Activated B cell treated with CpG ODN at 0.5 μM for 24 hours (primary cell): Measurements from ENCODE around the gene SORL1. TPM values are rescaled to one million over a fixed set of nuclear protein-coding genes. Genes with fewer than 3 reads are reported as not detected.
"Not testable (repeated sequence)": the region's sequence is repeated elsewhere in the genome, so short reads cannot be mapped to it uniquely, and the experiment has no call there.

Experiments
- ATAC-seq: fragments of 200-7000 bp; cut with Tn5 transposase; one replicate; pipeline ENCODE4 v1.10.0; 2021; ENCODE audit warnings: low read depth, mild to moderate bottlenecking, moderate library complexity
- CTCF ChIA-PET: fragments of 350-600 bp; sonication (Branson Sonifier 250); formaldehyde crosslinking; loops from one replicate; lab custom pipeline; 2021; ENCODE audit warnings: antibody characterized with exemption; lab: Charles Lee
- POLR2A ChIA-PET: fragments of 350-600 bp; sonication (Branson Sonifier 250); formaldehyde crosslinking; loops from one replicate; lab custom pipeline; 2021; ENCODE audit warnings: antibody characterized with exemption; lab: Charles Lee
- DNase-seq: peaks from one replicate; pipeline ENCODE4 v3.0.0; 2022
- H3K27ac Mint-ChIP-seq: one replicate; pipeline ENCODE4 v1.8.0; 2020; ENCODE audit warnings: mixed read lengths
- H3K27me3 Mint-ChIP-seq: one replicate; pipeline ENCODE4 v1.8.0; 2021; ENCODE audit warnings: mixed read lengths
- H3K36me3 Mint-ChIP-seq: one replicate; pipeline ENCODE4 v1.8.0; 2021; ENCODE audit warnings: low read depth, mixed read lengths
- H3K4me1 Mint-ChIP-seq: one replicate; pipeline ENCODE4 v1.8.0; 2021; ENCODE audit warnings: mixed read lengths
- H3K4me3 Mint-ChIP-seq: one replicate; pipeline ENCODE4 v1.8.0; 2020; ENCODE audit warnings: mild to moderate bottlenecking, mixed read lengths
- H3K9me3 Mint-ChIP-seq: one replicate; pipeline ENCODE4 v1.8.0; 2020; ENCODE audit warnings: mixed read lengths
- intact Hi-C: fragments of 100-400 bp; cut with micrococcal nuclease; formaldehyde crosslinking; loops from one replicate; pipeline ENCODE4 v1.15.1; 2024
- total RNA-seq: library from RNA; stranded (reverse); gene quantifications from 2 replicates; pipeline ENCODE4 v1.2.3, GENCODE V29; 2022
- TF ChIP-seq, protein P1 (sequence below): fragments of 200-600 bp; IDR thresholded peaks from one replicate; pipeline ENCODE4 v1.8.0; 2022; ENCODE audit warnings: antibody characterized with exemption, mild to moderate bottlenecking

The SORL1 gene, protein sequence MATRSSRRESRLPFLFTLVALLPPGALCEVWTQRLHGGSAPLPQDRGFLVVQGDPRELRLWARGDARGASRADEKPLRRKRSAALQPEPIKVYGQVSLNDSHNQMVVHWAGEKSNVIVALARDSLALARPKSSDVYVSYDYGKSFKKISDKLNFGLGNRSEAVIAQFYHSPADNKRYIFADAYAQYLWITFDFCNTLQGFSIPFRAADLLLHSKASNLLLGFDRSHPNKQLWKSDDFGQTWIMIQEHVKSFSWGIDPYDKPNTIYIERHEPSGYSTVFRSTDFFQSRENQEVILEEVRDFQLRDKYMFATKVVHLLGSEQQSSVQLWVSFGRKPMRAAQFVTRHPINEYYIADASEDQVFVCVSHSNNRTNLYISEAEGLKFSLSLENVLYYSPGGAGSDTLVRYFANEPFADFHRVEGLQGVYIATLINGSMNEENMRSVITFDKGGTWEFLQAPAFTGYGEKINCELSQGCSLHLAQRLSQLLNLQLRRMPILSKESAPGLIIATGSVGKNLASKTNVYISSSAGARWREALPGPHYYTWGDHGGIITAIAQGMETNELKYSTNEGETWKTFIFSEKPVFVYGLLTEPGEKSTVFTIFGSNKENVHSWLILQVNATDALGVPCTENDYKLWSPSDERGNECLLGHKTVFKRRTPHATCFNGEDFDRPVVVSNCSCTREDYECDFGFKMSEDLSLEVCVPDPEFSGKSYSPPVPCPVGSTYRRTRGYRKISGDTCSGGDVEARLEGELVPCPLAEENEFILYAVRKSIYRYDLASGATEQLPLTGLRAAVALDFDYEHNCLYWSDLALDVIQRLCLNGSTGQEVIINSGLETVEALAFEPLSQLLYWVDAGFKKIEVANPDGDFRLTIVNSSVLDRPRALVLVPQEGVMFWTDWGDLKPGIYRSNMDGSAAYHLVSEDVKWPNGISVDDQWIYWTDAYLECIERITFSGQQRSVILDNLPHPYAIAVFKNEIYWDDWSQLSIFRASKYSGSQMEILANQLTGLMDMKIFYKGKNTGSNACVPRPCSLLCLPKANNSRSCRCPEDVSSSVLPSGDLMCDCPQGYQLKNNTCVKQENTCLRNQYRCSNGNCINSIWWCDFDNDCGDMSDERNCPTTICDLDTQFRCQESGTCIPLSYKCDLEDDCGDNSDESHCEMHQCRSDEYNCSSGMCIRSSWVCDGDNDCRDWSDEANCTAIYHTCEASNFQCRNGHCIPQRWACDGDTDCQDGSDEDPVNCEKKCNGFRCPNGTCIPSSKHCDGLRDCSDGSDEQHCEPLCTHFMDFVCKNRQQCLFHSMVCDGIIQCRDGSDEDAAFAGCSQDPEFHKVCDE (N-terminal part only)
- 159 and 180 TPM in 2 replicates for total RNA-seq

DNA sequence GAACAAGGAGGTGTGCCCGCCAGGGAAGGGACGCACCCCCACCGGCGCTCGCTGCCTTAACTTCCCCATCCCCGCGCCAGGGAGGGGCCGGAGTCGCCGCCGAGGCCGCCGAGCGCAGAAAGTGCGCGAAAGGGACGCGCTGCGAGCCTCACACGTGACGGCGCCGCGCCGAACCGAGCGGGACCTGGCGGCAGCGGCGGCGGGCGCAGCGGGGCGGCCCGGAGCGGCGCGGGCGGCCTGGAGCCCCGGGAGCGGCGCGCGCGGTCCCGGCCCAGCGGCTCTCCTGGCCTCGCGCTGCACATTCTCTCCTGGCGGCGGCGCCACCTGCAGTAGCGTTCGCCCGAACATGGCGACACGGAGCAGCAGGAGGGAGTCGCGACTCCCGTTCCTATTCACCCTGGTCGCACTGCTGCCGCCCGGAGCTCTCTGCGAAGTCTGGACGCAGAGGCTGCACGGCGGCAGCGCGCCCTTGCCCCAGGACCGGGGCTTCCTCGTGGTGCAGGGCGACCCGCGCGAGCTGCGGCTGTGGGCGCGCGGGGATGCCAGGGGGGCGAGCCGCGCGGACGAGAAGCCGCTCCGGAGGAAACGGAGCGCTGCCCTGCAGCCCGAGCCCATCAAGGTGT is at the start of gene SORL1:
TSS of gene SORL1 (plus strand) at position 329 of the 623 bp plus-strand sequence. CDS start at position 347, 18 bp downstream.
- DNase-seq (peak; percentile 57), ATAC-seq (peak; percentile 62)
- TF ChIP-seq, protein P1, sequence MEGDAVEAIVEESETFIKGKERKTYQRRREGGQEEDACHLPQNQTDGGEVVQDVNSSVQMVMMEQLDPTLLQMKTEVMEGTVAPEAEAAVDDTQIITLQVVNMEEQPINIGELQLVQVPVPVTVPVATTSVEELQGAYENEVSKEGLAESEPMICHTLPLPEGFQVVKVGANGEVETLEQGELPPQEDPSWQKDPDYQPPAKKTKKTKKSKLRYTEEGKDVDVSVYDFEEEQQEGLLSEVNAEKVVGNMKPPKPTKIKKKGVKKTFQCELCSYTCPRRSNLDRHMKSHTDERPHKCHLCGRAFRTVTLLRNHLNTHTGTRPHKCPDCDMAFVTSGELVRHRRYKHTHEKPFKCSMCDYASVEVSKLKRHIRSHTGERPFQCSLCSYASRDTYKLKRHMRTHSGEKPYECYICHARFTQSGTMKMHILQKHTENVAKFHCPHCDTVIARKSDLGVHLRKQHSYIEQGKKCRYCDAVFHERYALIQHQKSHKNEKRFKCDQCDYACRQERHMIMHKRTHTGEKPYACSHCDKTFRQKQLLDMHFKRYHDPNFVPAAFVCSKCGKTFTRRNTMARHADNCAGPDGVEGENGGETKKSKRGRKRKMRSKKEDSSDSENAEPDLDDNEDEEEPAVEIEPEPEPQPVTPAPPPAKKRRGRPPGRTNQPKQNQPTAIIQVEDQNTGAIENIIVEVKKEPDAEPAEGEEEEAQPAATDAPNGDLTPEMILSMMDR: no peak
- peak within 1 kb of the TSS; percentile 92 for H3K4me3 Mint-ChIP-seq
- ChIA-PET POLR2A (interaction anchor here (0.9 to 7.4 kb wide), 22 partner anchors 8 to 160 kb away, joined by 3 to 192 read pairs (median 6); partner anchors contain the start of gene SC5D), CTCF (interaction anchor here (0.8 to 2.5 kb wide), 10 partner anchors 10 to 139 kb away, joined by 3 to 13 read pairs (median 6); no protein-coding TSS in a partner anchor)
- peaks cover 92% of the 10 kb centered on the region for H3K4me1 Mint-ChIP-seq
- no peaks in the 10 kb centered on the region for H3K27me3 Mint-ChIP-seq
- H3K27ac Mint-ChIP-seq: peak within 1 kb of the TSS; percentile 95
- intact Hi-C loops: loop anchor here (1.0 to 10.0 kb wide), 8 partner anchors 43 to 1613 kb away; partner anchors contain the start of genes HSPA8 and SC5D
- peaks cover 21% of the 10 kb centered on the region for H3K36me3 Mint-ChIP-seq
- no peaks in the 10 kb centered on the region for H3K9me3 Mint-ChIP-seq

DNA sequence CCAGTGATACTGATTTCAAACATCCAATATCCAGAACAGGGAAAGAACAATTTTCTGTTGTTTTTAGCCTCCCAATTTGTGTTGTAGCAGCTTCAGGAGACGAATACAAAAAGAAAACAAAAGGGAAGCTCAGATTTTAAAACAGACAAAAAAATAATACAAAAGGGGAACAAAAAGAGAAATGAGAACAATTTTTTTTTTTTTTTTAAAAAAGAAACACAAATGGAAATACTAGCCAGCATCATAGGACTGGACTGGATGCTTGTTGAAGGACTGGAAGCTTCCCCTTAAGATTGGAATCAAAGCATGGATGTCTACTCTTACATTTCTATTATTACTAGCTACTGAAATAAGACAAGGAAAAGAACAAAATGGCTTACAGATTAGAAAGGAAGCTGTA is 46.5 kb upstream of the SORL1 start:
- POLR2A ChIA-PET: interaction anchor here (0.7 to 1.4 kb wide), 4 partner anchors 9 to 158 kb away, joined by 3 to 4 read pairs (median 3); no protein-coding TSS in a partner anchor

DNA sequence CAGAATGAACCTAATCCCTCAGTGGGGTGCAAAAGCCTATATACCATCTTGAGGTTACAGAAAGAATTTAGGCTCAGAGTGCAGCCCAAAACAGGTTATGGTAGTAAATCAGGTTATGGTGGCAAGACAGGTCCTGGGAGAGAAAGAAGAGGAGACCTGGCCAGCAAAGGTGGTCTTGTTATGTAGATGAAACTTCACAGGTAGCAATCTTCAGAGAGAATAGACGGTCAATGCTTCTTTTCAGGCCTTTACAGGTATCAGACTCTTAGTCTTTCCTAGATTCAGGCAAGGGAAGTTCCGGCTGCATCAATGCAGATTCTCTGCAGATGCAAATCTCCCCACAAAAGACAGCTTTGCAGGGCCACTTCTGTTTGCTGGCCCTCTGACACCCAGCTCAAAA is 45.8 kb upstream of the SORL1 start:
- TF ChIP-seq, protein P1: no peak
- ChIA-PET CTCF (no interaction called here), POLR2A (interaction anchor here (1.3 to 1.4 kb wide), 2 partner anchors 8 to 39 kb away, joined by 3 to 4 read pairs; no protein-coding TSS in a partner anchor)
- intact Hi-C loops: loop anchor here (2.0 kb wide), 1 partner anchor 15 kb away; no protein-coding TSS in a partner anchor
- ATAC-seq (no peak), DNase-seq (no peak)
- H3K27ac Mint-ChIP-seq: no peak overlapping the region
- H3K36me3 Mint-ChIP-seq: no peaks in the 10 kb centered on the region
- H3K27me3 Mint-ChIP-seq: no peaks in the 10 kb centered on the region
- H3K4me1 Mint-ChIP-seq: peaks cover 25% of the 10 kb centered on the region
- no peak overlapping the region for H3K4me3 Mint-ChIP-seq
- H3K9me3 Mint-ChIP-seq: peaks cover 4% of the 10 kb centered on the region

More for the DNA sequence above, 46.5 kb upstream of the SORL1 start:
- peaks cover 25% of the 10 kb centered on the region for H3K4me1 Mint-ChIP-seq
- peaks cover 4% of the 10 kb centered on the region for H3K9me3 Mint-ChIP-seq
- TF ChIP-seq, protein P1: no peak
- H3K4me3 Mint-ChIP-seq: no peak overlapping the region
- no peaks in the 10 kb centered on the region for H3K27me3 Mint-ChIP-seq
- no peak for ATAC-seq
- intact Hi-C loops: loop anchor here (2.0 kb wide), 1 partner anchor 15 kb away; no protein-coding TSS in a partner anchor
- no peaks in the 10 kb centered on the region for H3K36me3 Mint-ChIP-seq
- DNase-seq: no peak
- peak overlapping the region; percentile 30 for H3K27ac Mint-ChIP-seq
- CTCF ChIA-PET: no interaction called here

DNA sequence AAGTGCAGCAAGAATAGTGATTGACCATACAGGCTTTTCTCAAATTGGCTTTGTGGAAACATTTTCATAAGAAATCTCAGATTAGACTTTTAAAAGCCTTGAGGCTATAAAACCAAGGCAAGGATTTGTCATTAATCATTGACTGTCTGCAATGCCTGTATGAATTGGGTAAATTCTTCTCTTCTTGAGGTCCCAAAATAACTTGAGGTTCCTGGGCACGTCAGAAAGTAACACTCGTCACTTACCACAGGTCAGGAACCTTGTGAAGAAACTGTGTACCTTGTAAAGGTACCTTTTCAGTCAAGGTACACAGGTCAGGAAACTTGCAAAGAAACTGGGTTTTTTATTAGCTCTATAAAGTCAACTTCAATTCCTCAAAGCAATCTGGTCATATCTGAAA is 43.3 kb upstream of the SORL1 start:
- intact Hi-C loops: no loop called here
- TF ChIP-seq, protein P1: no peak
- Mint-ChIP-seq H3K27me3 (no peaks in the 10 kb centered on the region), H3K4me1 (peaks cover 25% of the 10 kb centered on the region), H3K9me3 (no peaks in the 10 kb centered on the region), H3K4me3 (no peak overlapping the region), H3K36me3 (no peaks in the 10 kb centered on the region), H3K27ac (no peak overlapping the region)
- DNase-seq (no peak), ATAC-seq (no peak)
- ChIA-PET POLR2A (interaction anchor here (0.7 to 0.9 kb wide), 2 partner anchors 9 to 45 kb away, joined by 3 read pairs; no protein-coding TSS in a partner anchor), CTCF (no interaction called here)

DNA sequence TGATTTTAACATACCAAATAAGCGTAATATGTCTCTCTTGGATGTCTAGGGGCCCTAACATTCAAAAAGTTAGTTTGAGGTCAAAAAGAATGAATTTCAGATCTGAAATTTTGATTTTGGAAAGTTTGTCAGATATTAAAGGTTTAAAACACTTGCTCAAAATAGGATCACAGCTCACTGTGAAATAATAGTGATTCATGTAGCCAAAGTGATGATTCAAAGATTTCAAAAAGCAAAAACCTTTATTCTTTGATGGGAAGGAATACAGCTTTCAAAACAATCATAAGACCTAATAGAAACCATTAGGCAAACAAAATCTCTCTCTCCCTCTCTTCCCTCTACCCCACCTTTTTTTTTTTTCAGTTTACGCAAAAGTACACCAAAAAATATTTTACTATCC is 42.1 kb upstream of the SORL1 start:
- H3K27ac Mint-ChIP-seq, H3K27me3 Mint-ChIP-seq, ATAC-seq, H3K4me3 Mint-ChIP-seq, intact Hi-C loops, CTCF ChIA-PET, H3K36me3 Mint-ChIP-seq, DNase-seq, H3K9me3 Mint-ChIP-seq: not testable (repeated sequence)
- H3K4me1 Mint-ChIP-seq: peaks cover 22% of the 10 kb centered on the region
- POLR2A ChIA-PET: interaction anchor here (0.7 to 1.6 kb wide), 2 partner anchors 15 to 38 kb away, joined by 3 to 6 read pairs; no protein-coding TSS in a partner anchor

DNA sequence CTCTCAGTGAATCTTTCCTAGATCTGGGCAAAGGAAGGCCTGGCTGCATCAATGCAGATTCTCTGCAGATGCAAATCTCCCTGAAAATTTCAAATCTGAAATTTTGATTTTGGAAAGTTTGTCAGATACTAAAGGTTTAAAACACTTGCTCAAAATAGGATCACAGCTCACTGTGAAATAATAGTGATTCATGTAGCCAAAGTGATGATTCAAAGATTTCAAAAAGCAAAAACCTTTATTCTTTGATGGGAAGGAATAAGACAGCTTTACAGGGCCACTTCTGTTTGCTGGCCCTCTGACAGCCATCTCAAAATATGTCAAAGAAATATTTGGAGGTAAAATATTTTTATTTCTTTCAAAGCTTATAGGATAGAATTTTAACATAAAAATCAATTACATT is 40.8 kb upstream of the SORL1 start:
- H3K27ac Mint-ChIP-seq, intact Hi-C loops, H3K27me3 Mint-ChIP-seq, DNase-seq, H3K4me1 Mint-ChIP-seq, ATAC-seq, CTCF ChIA-PET, H3K36me3 Mint-ChIP-seq, H3K9me3 Mint-ChIP-seq, H3K4me3 Mint-ChIP-seq: not testable (repeated sequence)
- POLR2A ChIA-PET: interaction anchor here (1.6 kb wide), 1 partner anchor 14 kb away, joined by 3 read pairs; no protein-coding TSS in a partner anchor
